Neuronal stem cell (in vitro differentiated cells): ENCODE measurements around the gene ITFG1.

Experiments
- DNase-seq: peaks from one replicate; pipeline ENCODE4 v3.0.0-alpha.2; 2013; ENCODE audit warnings: low spot score
- H2AFZ ChIP-seq: one replicate; pipeline ENCODE4 v1.6.1; 2013; ENCODE audit warnings: mild to moderate bottlenecking, low read length, inconsistent platforms
- H2AK5ac ChIP-seq: 2 replicates; pipeline ENCODE4 v1.6.1; 2013; ENCODE audit warnings: low read depth, mild to moderate bottlenecking, inconsistent platforms, low read length, moderate library complexity, mixed read lengths
- H2BK120ac ChIP-seq: 2 replicates; pipeline ENCODE4 v1.6.1; 2013; ENCODE audit warnings: low read depth, mild to moderate bottlenecking, inconsistent platforms, low read length, moderate library complexity, mixed read lengths
- H2BK12ac ChIP-seq: one replicate; pipeline ENCODE4 v1.6.1; 2013; ENCODE audit warnings: low read length, inconsistent platforms
- H2BK15ac ChIP-seq: 2 replicates; pipeline ENCODE4 v1.6.1; 2013; ENCODE audit warnings: mild to moderate bottlenecking, low read length, inconsistent platforms, mixed read lengths
- H2BK5ac ChIP-seq: one replicate; pipeline ENCODE4 v1.6.1; 2013; ENCODE audit warnings: inconsistent platforms, mild to moderate bottlenecking, low read length, moderate library complexity
- H3K14ac ChIP-seq: one replicate; pipeline ENCODE4 v1.6.1; 2013; ENCODE audit warnings: low read length, inconsistent platforms
- H3K18ac ChIP-seq: 2 replicates; pipeline ENCODE4 v1.6.1; 2013; ENCODE audit warnings: low read length, inconsistent platforms
- H3K23ac ChIP-seq: 2 replicates; pipeline ENCODE4 v1.6.1; 2013; ENCODE audit warnings: low read depth, mild to moderate bottlenecking, mixed read lengths, low read length, inconsistent platforms; ENCODE audit not compliant: poor library complexity
- H3K27ac ChIP-seq: replicated peaks from 3 replicates; pipeline ENCODE4 v1.5.1; 2013; ENCODE audit warnings: low read length, inconsistent platforms
- H3K27me3 ChIP-seq, 3 experiments: 2 replicates each; pipeline ENCODE4 v1.6.1; 2013; ENCODE audit warnings: low read length in 3 of 3, mild to moderate bottlenecking in 2 of 3, inconsistent platforms in 1 of 3, low read depth in 1 of 3, mixed read lengths in 1 of 3, moderate library complexity in 1 of 3; ENCODE audit not compliant: control insufficient read depth in 3 of 3, insufficient read depth in 3 of 3
- H3K36me3 ChIP-seq, 2 donors: replicated peaks in 1 of 2; 2 replicates each; pipeline ENCODE4 v1.6.1; 2013; ENCODE audit warnings: low read length in 2 of 2; ENCODE audit not compliant: control insufficient read depth in 2 of 2, insufficient read depth in 2 of 2
- H3K4ac ChIP-seq: 2 replicates; pipeline ENCODE4 v1.6.1; 2013; ENCODE audit warnings: inconsistent platforms, mild to moderate bottlenecking, low read length, moderate library complexity
- H3K4me1 ChIP-seq, 2 donors: 1 replicate in 1 of 2; 2 replicates in 1 of 2; pipeline ENCODE4 v1.6.1; 2013; ENCODE audit warnings: low read length in 2 of 2, low read depth in 1 of 2; ENCODE audit not compliant: control insufficient read depth in 2 of 2, insufficient read depth in 1 of 2
- H3K4me2 ChIP-seq: one replicate; pipeline ENCODE4 v1.6.1; 2013; ENCODE audit warnings: mild to moderate bottlenecking, low read length, inconsistent platforms; ENCODE audit not compliant: insufficient read depth, poor library complexity, severe bottlenecking
- H3K4me3 ChIP-seq, 2 donors: 2 replicates each; pipeline ENCODE4 v1.5.1; 2013; ENCODE audit warnings: low read length in 2 of 2, mild to moderate bottlenecking in 2 of 2, inconsistent platforms in 1 of 2, moderate library complexity in 1 of 2
- H3K79me1 ChIP-seq: one replicate; pipeline ENCODE4 v1.6.1; 2013; ENCODE audit warnings: low read depth, mild to moderate bottlenecking, inconsistent platforms, low read length, moderate library complexity
- H3K9ac ChIP-seq: one replicate; pipeline ENCODE4 v1.6.1; 2013; ENCODE audit warnings: mild to moderate bottlenecking, low read depth, low read length, inconsistent platforms; ENCODE audit not compliant: poor library complexity
- H3K9me3 ChIP-seq, 2 donors: replicated peaks in 1 of 2; 2 replicates each; pipeline versions ENCODE3 to v1.6.1; 2013; ENCODE audit warnings: low read length in 2 of 2, mild to moderate bottlenecking in 2 of 2, inconsistent platforms in 1 of 2, low read depth in 1 of 2, mixed read lengths in 1 of 2, moderate library complexity in 1 of 2; ENCODE audit not compliant: control insufficient read depth in 2 of 2, insufficient read depth in 1 of 2
- H4K8ac ChIP-seq: one replicate; pipeline ENCODE4 v1.6.1; 2013; ENCODE audit warnings: low read depth, mild to moderate bottlenecking, inconsistent platforms, low read length, moderate library complexity
- H4K91ac ChIP-seq: one replicate; pipeline ENCODE4 v1.6.1; 2013; ENCODE audit warnings: low read length, low read depth, mild to moderate bottlenecking, inconsistent platforms; ENCODE audit not compliant: poor library complexity
- WGBS, 2 donors: extraction: QIAGEN DNeasy Blood & Tissue Kit; methylation state at CpG; one replicate each; pipeline ENCODE4 v1.1.7; 2013; ENCODE audit warnings: missing lambda C conversion rate in 2 of 2, mixed read lengths in 1 of 2; ENCODE audit not compliant: insufficient read length in 2 of 2, insufficient replicate concordance in 1 of 2; ENCODE audit errors: extremely low coverage in 2 of 2; 5-methylcytosine and 5-hydroxymethylcytosine counted together

ITFG1 gene

GRCh38 chr16:47136099-47136842 is 324.6 kb downstream of the ITFG1 start:
- Histone ChIP-seq H3K4ac (no peak overlapping the region), H3K79me1 (no peaks in the 10 kb centered on the region), H3K14ac (no peak overlapping the region), H2AFZ (no peak overlapping the region), H4K91ac (no peak overlapping the region), H3K36me3 (peaks cover 2 to 32% of the 10 kb centered on the region in 2 donors), H4K8ac (no peak overlapping the region), H3K18ac (no peak overlapping the region), H2BK120ac (no peak overlapping the region), H2BK15ac (no peak overlapping the region), H3K9ac (no peak overlapping the region), H3K23ac (no peak overlapping the region), H2AK5ac (no peak overlapping the region), H3K9me3 (no peaks in the 10 kb centered on the region), H2BK5ac (no peak overlapping the region), H3K27me3 (no peaks in the 10 kb centered on the region), H3K4me3 (no peak overlapping the region), H3K4me2 (no peak overlapping the region), H3K4me1 (peaks cover 0 to 20% of the 10 kb centered on the region in 2 donors), H2BK12ac (no peak overlapping the region), H3K27ac (no peak overlapping the region)
- no CpG with 5 or more reads among the region's 8 CpGs for WGBS, 2 donors
- no peak for DNase-seq

- Histone ChIP-seq H3K79me1 (no peaks in the 10 kb centered on the region), H3K18ac (no peak overlapping the region), H2BK12ac (no peak overlapping the region), H3K4me3 (no peak overlapping the region), H3K14ac (no peak overlapping the region), H3K27me3 (no peaks in the 10 kb centered on the region), H3K4me2 (no peak overlapping the region), H3K4me1 (peaks cover 0 to 8% of the 10 kb centered on the region in 2 donors), H3K36me3 (peaks cover 2 to 42% of the 10 kb centered on the region in 2 donors), H3K4ac (no peak overlapping the region), H3K23ac (no peak overlapping the region), H4K8ac (no peak overlapping the region), H3K27ac (no peak overlapping the region), H3K9ac (no peak overlapping the region), H4K91ac (no peak overlapping the region), H2BK15ac (no peak overlapping the region), H3K9me3 (peaks cover 0 to 4% of the 10 kb centered on the region in 2 donors), H2BK120ac (no peak overlapping the region), H2BK5ac (no peak overlapping the region), H2AFZ (no peak overlapping the region), H2AK5ac (no peak overlapping the region)
- no CpG with 5 or more reads among the region's 4 CpGs for WGBS, 2 donors
- no peak for DNase-seq
These were observed 326.3 kb downstream of the ITFG1 start for GRCh38 chr16:47134550-47134949.

- Histone ChIP-seq H2BK12ac (no peak overlapping the region), H2BK5ac (no peak overlapping the region), H3K27me3 (no peaks in the 10 kb centered on the region), H3K14ac (no peak overlapping the region), H3K4me1 (no peaks in the 10 kb centered on the region), H2BK120ac (no peak overlapping the region), H3K18ac (no peak overlapping the region), H3K27ac (no peak overlapping the region), H3K4me3 (no peak overlapping the region), H3K9ac (no peak overlapping the region), H3K79me1 (no peaks in the 10 kb centered on the region), H3K36me3 (peaks cover 2 to 58% of the 10 kb centered on the region in 2 donors), H2AFZ (no peak overlapping the region), H3K4ac (no peak overlapping the region), H4K91ac (no peak overlapping the region), H2BK15ac (no peak overlapping the region), H3K23ac (no peak overlapping the region), H4K8ac (no peak overlapping the region), H3K4me2 (no peak overlapping the region), H2AK5ac (no peak overlapping the region), H3K9me3 (peaks cover 0 to 4% of the 10 kb centered on the region in 2 donors)
- no peak for DNase-seq
These were observed 328.6 kb downstream of the ITFG1 start for GRCh38 chr16:47132308-47132707.

- H4K8ac ChIP-seq, result no peak overlapping the region
- no peak overlapping the region for H3K14ac ChIP-seq
- H3K23ac ChIP-seq, result no peak overlapping the region
- no peak overlapping the region for H3K4ac ChIP-seq
- no peaks in the 10 kb centered on the region for H3K79me1 ChIP-seq
- no peak overlapping the region for H2AFZ ChIP-seq
- H3K27ac ChIP-seq, result no peak overlapping the region
- WGBS, 2 donors, result no CpG with 5 or more reads among the region's 7 CpGs
- H3K4me3 ChIP-seq, result no peak overlapping the region
- H2BK120ac ChIP-seq, result no peak overlapping the region
- H4K91ac ChIP-seq, result no peak overlapping the region
- H3K27me3 ChIP-seq, result no peaks in the 10 kb centered on the region
- no peak overlapping the region for H2BK15ac ChIP-seq
- H3K18ac ChIP-seq, result no peak overlapping the region
- peaks cover 2 to 80% of the 10 kb centered on the region in 2 donors for H3K36me3 ChIP-seq
- H2BK12ac ChIP-seq, result no peak overlapping the region
- no peaks in the 10 kb centered on the region for H3K4me1 ChIP-seq
- H2AK5ac ChIP-seq, result no peak overlapping the region
- H2BK5ac ChIP-seq, result no peak overlapping the region
- no peak overlapping the region for H3K9ac ChIP-seq
- peaks cover 0 to 4% of the 10 kb centered on the region in 2 donors for H3K9me3 ChIP-seq
- H3K4me2 ChIP-seq, result no peak overlapping the region
- DNase-seq, result no peak
These were observed 331.0 kb downstream of the ITFG1 start for GRCh38 chr16:47129755-47130435.
